ENCODE data around the gene EML6. TPM values are rescaled to one million over a fixed set of nuclear protein-coding genes. Genes with fewer than 3 reads are reported as not detected.
"Not testable (repeated sequence)": the region's sequence is repeated elsewhere in the genome, so short reads cannot be mapped to it uniquely, and the experiment has no call there.

Gene EML6
- total and polyA plus RNA-seq, 2 of the 13 experiments (the other 11 are each of a cell fraction or from before 2014, with no cell fraction given) = 17.2 to 32.4 TPM

GRCh38 chr2:54873236-54873635 lies 149.8 kb downstream of the EML6 start (continued):
- peak; percentile 87 for TF ChIP-seq ARID5B (CRISPR knock-in tag; IDR thresholded peaks at IDR 0.05)
- TF ChIP-seq ZNF24 (IDR thresholded peaks at IDR 0.05) = peak; percentile 87
- TF ChIP-seq FOXA1 (IDR thresholded peaks at IDR 0.05); EP300 (CRISPR knock-in tag; IDR thresholded peaks at IDR 0.05; ENCODE audit: borderline replicate concordance); SOX6 (IDR thresholded peaks at IDR 0.05): not testable (repeated sequence)
- peak; percentile 75 for TF ChIP-seq FOXA1 (CRISPR knock-in tag; IDR thresholded peaks at IDR 0.05)
- TF ChIP-seq TEAD3 (CRISPR knock-in tag; optimal IDR thresholded peaks at IDR 0.05; ENCODE audit: borderline replicate concordance) = peak; percentile 93
- peak; percentile 54; the same call in 1 of the 2 replicates for TF ChIP-seq ZNF441 (CRISPR knock-in tag; IDR thresholded peaks at IDR 0.05; ENCODE audit: borderline replicate concordance)
- peak; percentile 50; the same call in 1 of the 2 replicates for TF ChIP-seq KDM6A (CRISPR knock-in tag; IDR thresholded peaks at IDR 0.05; ENCODE audit: low read depth)
- TF ChIP-seq THAP11 (CRISPR knock-in tag; IDR thresholded peaks at IDR 0.05) = peak; percentile 31; the same call in 1 of the 2 replicates
- TF ChIP-seq CEBPG (CRISPR knock-in tag; IDR thresholded peaks at IDR 0.05) = 0 out of 2 replicates have a peak, but pooled peaks have one; percentile 10
- TF ChIP-seq FOXA3 (CRISPR knock-in tag; IDR thresholded peaks at IDR 0.05) = peak; percentile 77
- peak; percentile 91 for TF ChIP-seq TFAP4 (IDR thresholded peaks at IDR 0.05; ENCODE audit: borderline replicate concordance, low read depth)
- TF ChIP-seq ELF4 (CRISPR knock-in tag; IDR thresholded peaks at IDR 0.05; ENCODE audit: borderline replicate concordance) = 0 out of 2 replicates have a peak, but pooled peaks have one; percentile 42
- 0 out of 2 replicates have a peak, but pooled peaks have one; percentile 29 for TF ChIP-seq ZBTB43 (CRISPR knock-in tag; conservative IDR thresholded peaks at IDR 0.05)
- TF ChIP-seq ZMYM2 (CRISPR knock-in tag; IDR thresholded peaks at IDR 0.05) = 0 out of 2 replicates have a peak, but pooled peaks have one; percentile 39
- peak in 1 of 2 experiments; percentile 63; a peak in 2 of 4 replicates for TF ChIP-seq EP300 (IDR thresholded peaks at IDR 0.05; ENCODE audit: low read depth in 2 of 2, low read length in 2 of 2)
- TF ChIP-seq SOX5 (CRISPR knock-in tag; IDR thresholded peaks at IDR 0.05; ENCODE audit: borderline replicate concordance) = peak; percentile 41; the same call in 1 of the 2 replicates
- TF ChIP-seq KMT2B (CRISPR knock-in tag; IDR thresholded peaks at IDR 0.05) = 0 out of 2 replicates have a peak, but pooled peaks have one; percentile 7
- TF ChIP-seq STAG1 (CRISPR knock-in tag; IDR thresholded peaks at IDR 0.05) = 0 out of 2 replicates have a peak, but pooled peaks have one; percentile 5
- TF ChIP-seq HDAC2 (CRISPR knock-in tag; IDR thresholded peaks at IDR 0.05) = peak; percentile 58; the same call in 1 of the 2 replicates
- peak; percentile 53; the same call in 1 of the 2 replicates for TF ChIP-seq FOXO1 (CRISPR knock-in tag; IDR thresholded peaks at IDR 0.05)
- TF ChIP-seq HNF4A (CRISPR knock-in tag; IDR thresholded peaks at IDR 0.05) = peak; percentile 93
- peak; percentile 55; the same call in 1 of the 2 replicates for TF ChIP-seq TFE3 (CRISPR knock-in tag; IDR thresholded peaks at IDR 0.05)
- 0 out of 2 replicates have a peak, but pooled peaks have one; percentile 25 for TF ChIP-seq SOX6 (CRISPR knock-in tag; IDR thresholded peaks at IDR 0.05)
- TF ChIP-seq RARA (CRISPR knock-in tag; IDR thresholded peaks at IDR 0.05) = peak; percentile 16; the same call in 1 of the 2 replicates
